GM21576 (cell line): ENCODE data around the gene HS2ST1.
A peak's percentile ranks its signal among the peaks of the same experiment; 100 is the strongest.
"Not testable (repeated sequence)": the region's sequence is repeated elsewhere in the genome, so short reads cannot be mapped to it uniquely, and the experiment has no call there.

Experiments used
- ATAC-seq: cut with Tn5 transposase; IDR thresholded peaks from one replicate; pipeline ENCODE4 v1.9.1; 2021; ENCODE audit warnings: mild to moderate bottlenecking, moderate library complexity; ENCODE audit not compliant: unreplicated experiment

Gene HS2ST1

GRCh38 chr1:87056974-87057373 lies 142.5 kb downstream of the HS2ST1 start:
- no peak for ATAC-seq

- ATAC-seq, result no peak
Measured at GRCh38 chr1:87058343-87058649, 143.9 kb downstream of the HS2ST1 start.

GRCh38 chr1:87061742-87062156 lies 147.3 kb downstream of the HS2ST1 start:
- peak; percentile 34 for ATAC-seq

DNA sequence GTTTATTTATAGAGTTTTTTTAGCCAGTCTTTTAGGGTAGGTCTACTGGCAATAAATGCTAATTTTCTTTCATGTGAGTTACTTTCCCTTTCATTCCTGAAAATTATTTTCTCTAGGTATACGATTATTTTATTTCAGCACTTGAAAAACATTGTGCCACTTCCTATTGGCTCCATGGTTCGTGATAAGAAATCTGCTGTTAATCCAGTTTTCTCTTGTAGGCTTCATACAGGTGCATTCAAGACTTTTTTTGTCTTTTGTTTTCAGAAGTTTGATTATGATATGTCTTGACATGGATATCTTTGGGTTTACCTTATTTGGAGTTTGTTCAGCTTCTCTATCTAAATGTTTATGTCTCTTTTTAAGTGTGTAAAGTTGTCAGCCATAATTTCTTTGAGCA lies 148.3 kb downstream of the HS2ST1 start:
- ATAC-seq, result no peak

- no peak for ATAC-seq
Measured at GRCh38 chr1:87064309-87064708, 149.9 kb downstream of the HS2ST1 start.

DNA sequence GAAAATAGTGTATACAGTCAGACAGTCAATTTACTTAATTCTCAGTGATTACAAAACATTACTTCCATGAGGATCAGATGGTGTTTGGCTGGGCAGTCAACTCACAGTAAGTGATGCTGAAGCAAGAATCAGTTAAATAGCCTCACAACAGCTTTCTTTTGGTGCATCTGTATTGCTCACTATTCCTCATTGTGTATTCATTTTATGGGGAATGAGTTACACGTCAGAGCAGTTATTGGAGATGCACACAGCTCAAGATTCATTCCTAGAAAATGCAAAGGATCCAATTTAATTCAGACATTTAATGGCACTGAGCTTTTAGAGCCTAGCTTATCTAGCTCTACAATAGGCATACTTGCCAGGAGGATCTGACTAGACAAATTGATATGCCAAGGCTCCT lies 150.6 kb downstream of the HS2ST1 start:
- ATAC-seq, result no peak

GRCh38 chr1:87066708-87067107 lies 152.3 kb downstream of the HS2ST1 start:
- not testable (repeated sequence) for ATAC-seq

GRCh38 chr1:87072411-87072810 lies 158.0 kb downstream of the HS2ST1 start:
- ATAC-seq, result no peak

DNA sequence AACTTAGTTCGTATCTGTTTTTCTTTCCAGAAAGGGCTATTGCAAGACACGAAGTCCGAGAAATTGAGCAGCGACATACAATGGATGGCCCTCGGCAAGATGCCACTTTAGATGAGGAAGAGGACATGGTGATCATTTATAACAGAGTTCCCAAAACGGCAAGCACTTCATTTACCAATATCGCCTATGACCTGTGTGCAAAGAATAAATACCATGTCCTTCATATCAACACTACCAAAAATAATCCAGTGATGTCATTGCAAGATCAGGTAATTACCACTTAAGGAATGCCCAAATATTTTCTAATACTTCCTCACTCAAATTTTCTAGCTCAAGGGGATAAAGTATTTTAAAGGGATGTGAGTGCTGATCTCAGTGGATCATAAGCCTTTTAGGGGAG lies 158.5 kb downstream of the HS2ST1 start:
- ATAC-seq, result no peak

DNA sequence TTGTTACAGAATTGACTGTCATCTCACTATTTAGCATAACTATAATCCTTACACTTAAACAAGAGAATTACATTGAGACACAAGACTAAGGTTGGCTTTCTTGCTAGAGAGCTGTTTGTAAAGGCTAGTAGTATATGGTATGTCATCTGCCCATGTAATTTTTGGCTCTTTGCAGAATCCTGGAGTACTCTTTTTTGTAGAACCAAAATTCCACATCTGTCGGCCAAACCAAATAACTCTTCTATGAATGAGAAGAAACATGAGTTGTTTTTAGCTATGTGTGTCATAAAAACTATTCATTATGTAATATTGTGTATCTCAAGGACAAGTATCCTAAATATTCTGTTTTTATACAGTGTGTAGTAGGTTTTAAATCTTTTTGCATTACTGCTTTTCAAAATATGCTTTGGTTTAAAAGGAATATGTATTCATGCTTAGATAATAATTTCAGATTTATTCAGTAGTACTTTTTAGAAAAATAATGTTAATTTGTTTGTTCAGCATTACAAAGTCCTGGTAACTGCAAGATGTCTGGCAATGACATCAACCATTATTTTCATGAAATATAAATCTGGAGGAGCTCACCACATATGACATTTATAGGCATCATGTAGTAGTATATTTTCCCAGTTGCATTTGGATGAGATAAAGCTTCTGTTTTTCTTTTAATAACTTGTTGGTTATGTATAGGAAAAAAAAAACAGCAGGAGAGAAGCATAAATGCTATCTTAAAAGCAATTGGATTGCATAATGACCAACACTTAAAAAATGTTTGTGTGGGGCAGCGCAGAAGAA lies 159.8 kb downstream of the HS2ST1 start:
- no peak for ATAC-seq

GRCh38 chr1:87077959-87078639 lies 163.7 kb downstream of the HS2ST1 start:
- no peak for ATAC-seq

DNA sequence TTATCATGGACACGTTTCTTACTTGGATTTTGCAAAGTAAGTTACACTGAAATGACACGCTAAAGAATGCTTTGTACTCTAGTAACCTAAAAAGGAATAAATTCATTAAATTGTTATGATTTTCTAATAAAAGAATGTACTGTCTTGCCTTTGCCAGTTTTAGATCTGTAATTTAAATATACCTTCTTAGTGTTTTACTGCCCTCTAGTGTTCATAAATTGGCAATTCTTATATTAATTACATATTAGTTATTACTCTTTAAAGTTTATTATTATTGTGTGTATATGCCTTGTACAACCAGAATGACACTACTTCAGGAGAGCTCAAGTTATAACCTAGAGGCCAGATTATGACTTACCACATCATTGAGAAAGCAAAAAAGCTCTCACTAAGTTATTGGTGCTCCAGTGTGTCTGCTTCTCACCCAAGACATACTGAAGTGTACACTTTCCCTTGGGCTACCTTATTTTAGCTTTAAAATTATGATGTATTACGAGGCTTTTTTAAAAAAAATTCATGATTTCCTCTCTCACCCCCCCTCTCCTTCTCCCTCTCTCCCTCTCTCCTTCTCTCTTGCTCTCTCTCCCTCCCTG lies 169.9 kb downstream of the HS2ST1 start:
- ATAC-seq, result no peak

- ATAC-seq, result no peak
Measured at GRCh38 chr1:87086120-87086519, 171.7 kb downstream of the HS2ST1 start.

- ATAC-seq, result no peak
Measured at GRCh38 chr1:87089070-87089736, 174.8 kb downstream of the HS2ST1 start.

DNA sequence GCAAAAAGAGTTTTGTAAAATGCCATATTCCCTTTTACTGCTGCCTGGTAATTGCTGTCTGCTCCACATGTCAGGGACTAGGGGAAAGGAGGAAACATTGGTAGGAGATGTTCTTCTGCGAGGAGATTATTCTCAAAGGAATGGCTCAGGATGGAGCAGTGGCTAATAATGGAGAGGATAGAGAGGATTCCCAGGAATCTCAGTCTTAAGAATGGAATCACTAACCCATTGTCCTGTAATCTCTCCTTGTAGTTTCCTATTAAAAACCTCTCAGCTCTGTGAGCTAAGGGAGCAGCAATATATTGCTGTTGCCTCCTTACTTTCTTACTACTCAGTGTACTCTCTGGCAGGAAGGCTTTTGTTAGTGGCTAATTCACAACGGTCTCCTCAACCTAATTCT lies 175.4 kb downstream of the HS2ST1 start:
- no peak for ATAC-seq

- no peak for ATAC-seq
Measured at GRCh38 chr1:87091425-87091824, 177.0 kb downstream of the HS2ST1 start.

DNA sequence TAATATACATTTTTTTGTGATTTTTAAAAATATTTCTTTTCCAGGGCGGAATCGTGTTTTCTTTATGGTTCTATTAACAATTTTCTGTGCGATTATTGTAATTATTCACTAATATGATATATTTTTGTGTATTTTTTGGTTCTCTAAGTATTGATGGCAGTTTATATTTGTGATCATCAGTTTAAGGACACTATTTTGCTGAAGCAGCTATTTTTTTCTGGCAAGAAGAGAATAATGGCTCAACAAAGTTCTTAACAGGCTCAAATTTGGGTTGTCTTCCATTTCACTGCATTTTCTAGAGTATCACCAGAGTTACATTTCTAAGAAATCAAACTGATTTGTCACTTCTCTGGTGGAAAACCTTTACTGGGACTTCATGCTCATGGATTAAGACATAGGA lies 178.4 kb downstream of the HS2ST1 start:
- ATAC-seq, result no peak

DNA sequence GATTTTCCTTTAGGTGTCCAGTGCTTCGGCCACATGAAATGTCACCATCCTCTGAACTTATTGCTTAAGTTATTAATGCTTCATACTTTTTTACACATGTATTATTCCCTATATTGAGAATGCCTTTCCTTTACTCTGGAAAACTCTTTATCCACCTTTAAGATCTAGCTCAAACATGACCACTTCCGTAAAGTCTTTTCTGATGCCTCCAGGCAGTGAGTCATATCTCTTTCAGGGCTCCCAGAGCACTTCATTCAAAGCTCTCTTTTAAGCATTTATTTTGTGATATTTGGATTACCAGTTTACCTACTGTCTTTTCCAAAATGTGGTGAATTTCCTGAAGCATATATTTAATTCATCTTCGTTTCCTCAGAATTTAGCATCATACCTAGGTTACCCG lies 178.9 kb downstream of the HS2ST1 start:
- ATAC-seq, result no peak

DNA sequence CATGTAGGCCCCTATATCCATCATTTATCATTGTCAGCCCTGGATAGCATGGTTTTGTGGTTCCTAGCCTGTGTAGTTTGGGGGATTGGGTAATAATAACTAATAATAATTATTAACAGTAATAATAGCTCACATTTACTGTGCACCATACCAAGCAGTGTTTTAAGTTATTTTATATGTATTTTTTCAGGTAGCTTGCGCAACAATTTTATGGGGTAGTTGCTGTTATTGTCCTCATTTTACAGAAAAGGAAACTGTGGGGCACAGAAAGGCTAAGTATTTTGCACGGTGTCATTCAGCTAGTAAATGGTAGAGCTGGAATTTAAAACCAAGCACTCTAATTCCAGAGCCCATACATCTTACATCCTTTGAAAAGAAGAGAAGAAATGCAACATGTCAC lies 179.8 kb downstream of the HS2ST1 start:
- no peak for ATAC-seq

DNA sequence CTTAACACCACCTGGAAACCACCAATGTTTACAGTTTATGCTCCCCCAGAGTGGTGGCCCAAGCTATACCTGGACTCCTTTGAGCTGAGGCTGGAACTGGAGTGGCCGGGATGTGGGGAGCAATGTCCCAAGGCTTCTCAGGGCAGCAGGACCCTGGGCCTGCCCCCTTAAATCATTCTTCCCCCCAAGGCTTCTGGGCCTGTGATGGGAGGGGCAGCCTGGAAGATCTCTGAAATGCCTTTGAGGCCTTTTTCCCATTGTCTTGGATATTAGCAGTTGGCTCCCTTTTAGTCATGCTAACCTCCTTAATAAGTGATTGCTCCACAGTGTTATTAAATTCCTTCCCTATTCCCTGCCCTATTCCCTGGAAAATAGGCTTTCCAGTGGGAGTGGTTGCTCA lies 185.8 kb downstream of the HS2ST1 start:
- no peak for ATAC-seq

DNA sequence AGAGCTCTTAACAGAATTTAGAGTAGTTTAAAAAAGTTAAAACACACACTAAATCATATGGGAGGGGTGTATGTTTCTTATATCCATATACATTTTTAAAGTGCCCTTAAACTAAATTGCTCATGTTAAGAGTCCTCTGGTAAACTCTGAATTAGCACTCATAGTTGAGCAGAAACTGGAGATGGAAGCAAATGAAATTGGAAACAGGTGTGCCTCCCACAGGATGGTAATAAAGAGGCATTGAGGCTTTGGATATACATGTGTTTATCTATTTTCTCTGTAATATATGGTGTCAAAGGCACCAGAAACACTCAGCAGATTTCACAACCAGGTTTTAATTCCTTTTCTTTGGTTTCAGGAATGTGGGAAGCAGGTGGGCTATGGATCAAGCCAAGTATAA lies 188.6 kb downstream of the HS2ST1 start:
- no peak for ATAC-seq

DNA sequence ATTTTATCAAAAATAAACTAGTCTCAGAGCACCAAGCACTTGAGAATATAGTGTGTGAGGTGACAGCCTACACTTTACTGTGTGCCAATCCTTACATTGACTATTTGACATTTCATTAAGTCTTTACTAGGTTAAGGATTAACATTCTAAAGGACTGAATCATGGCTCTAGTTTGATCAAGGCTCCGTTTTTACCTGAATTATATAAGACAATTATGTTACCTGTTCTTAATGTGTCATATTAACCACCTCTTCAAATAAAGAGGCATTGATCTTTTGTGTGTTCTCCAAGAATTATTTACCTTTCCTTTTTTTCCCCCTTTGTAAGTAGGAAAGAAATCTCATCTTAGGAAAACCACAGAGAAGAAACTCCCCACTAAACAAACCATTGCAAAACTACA lies 189.7 kb downstream of the HS2ST1 start:
- no peak for ATAC-seq
